GM21526 (cell line): ENCODE measurements around the gene CASZ1.

Experiments used
- ATAC-seq: cut with Tn5 transposase; IDR thresholded peaks from one replicate; pipeline ENCODE4 v1.9.1; 2021; ENCODE audit warnings: moderate library complexity; ENCODE audit not compliant: unreplicated experiment, low FRiP score

CASZ1 gene

DNA sequence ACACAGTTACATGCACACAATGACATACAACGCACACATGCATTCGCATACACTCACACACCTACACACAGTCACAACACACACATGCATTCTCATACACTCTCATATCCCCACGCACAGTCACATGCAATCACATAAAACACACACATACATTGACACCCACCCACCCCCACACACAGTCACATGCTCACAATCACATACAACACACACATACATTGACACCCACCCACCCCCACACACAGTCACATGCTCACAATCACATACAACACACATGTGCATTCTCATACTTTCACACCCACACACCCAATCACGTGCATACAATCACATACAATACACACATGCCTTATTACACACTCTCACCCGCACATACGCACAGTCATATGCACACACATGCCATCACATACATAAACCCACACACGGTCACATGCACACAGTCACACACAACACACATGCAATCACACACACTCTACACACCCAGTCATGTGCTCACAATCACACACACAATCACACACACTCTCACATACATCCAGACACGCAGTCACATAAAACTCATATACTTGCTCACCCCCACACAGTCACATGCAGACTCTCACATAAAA is 134.3 kb downstream of the CASZ1 start:
- ATAC-seq, result no peak

DNA sequence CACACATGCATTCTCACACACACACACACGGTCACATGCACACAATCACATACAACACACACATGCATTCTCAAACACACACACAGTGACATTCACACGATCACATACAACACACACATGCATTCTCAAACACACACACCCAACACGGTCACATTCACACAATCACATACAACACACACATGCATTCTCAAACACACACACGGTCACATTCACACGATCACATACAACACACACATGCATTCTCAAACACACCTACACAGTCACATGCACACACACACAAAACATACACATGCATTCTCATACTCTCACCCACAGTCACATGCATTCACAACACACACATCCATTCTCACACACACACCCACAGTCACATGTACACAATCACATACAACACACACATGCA is 135.0 kb downstream of the CASZ1 start:
- ATAC-seq, result no peak

DNA sequence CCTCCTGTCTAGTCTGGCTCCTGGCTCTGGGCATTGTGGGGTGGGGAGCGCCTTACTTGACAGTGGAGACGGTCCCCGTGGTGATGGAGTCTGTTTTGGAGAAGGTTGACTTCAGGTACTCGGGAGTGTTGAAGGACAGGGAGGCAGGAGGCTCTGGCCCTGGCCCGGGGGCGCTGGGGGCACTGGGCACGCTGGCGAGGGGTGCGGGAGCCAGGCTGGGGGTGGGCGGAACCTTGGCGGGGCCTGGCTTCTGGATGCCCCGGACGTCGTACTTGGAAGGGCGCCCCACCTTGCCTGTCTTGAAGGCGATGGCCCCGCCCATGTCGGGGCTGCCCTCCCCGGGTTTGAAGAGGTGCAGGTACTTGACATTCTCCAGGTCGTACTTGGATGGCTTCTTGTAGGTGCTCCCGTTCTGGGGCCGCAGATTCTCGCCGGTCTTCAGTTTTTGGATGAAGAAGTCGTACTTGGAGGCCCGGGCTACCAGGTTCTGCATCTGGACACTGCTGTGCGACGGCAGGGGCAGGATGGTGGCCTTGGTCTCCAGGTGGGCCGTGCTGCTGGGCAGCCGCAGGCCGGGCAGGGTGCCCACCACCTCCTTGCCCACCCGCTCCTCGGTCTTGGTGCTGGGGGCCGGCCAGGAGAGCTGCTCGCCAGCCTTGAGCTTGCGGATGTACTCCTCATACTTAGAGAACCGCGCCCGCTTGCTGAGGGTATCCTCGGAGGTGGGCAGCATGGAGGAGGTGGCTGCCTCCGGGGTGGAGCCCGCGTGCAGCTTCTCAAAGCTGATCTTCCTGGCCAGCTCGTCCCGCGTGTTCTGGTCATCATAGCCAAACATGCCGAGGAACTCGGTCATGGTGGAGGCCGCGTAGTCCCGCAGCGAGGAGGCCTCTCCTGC is 136.6 kb downstream of the CASZ1 start:
- ATAC-seq, result no peak

DNA sequence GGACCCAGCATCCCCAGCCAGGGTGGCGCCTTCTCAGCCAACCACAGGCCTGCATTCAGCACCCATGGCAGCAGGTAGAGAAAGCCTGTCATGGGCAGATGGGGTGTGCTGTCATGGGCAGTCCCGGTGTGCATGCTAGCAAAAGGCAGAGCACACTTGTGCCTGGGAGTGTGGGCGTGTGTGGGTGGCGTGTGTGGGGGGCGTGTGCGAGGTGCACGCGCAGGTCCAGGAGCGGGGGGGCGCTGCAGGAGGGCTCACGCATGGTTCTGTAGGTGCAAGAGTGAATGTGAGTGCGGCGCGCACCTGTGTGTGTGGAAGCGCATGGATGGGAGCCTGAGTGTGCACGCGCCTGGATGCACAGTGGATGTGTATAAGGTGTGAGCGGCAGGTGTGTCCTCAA is 137.2 kb downstream of the CASZ1 start:
- no peak for ATAC-seq

DNA sequence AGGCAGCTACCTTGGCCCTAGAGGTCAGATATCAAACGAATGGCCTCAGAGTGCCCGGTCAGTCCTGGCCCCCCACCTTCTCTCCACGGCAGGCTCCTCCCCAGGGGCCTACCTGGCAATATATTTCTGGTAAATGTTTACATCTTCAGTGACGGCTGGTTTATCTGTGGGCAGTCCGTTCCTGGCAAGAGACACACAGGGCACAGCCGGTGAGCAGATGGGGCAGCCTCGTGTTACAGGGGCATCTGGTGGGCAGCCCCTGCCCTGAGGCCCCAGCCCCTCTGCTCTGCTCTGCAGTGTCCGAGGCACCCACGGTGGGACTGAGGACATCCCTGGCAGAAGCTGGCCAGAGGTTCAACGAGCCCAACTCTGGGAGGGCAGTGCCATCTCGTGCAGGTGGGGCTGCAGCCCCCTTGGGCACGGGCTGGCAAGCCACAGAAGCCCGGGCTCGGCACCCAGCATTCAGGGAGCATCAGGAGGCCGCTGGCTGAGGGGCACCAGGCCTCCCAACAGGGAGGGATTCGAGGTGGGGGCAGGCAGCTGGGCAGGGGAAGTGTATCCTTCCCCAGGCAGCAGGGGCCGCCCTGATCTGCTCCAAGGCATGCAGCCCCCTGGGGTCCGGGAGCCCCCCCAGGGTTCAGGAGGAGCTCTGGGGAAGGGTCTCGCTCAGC is 137.9 kb downstream of the CASZ1 start:
- ATAC-seq, result no peak

DNA sequence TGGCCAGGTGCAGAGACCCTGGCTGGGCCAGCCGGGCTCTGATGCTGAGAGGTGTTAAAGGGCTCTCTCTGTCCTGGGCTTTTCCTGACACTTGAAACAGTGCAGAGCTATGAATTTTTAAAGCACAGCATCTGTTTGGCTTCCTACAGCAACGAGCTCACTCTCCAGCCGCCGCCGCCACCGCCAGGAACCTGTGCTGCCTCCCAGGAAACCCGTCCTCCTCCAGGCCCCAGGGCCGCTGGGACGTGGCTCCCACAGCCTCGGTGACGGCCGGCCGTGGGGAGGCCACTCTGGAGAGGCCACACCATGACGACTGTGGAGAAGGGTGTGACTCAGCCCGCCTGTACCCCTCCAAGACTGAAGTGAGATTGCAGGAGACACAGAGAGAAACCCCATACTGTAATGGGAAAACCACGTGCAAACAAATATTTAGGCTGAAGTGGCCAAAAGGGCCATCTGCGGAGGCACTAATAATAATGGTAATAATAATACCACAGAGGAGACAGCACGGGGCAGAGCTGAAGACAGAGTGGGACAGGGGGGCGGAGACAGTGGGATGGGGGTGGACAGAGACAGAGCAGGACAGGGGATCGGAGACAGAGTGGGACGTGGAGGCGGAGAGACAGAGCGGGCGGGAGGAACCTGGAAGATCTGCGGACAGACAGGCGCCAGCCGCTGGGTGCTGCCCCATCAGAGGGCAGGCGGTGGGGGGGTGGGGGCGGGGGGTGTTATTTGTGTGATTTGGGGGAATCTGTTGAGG is 139.2 kb downstream of the CASZ1 start:
- no peak for ATAC-seq

DNA sequence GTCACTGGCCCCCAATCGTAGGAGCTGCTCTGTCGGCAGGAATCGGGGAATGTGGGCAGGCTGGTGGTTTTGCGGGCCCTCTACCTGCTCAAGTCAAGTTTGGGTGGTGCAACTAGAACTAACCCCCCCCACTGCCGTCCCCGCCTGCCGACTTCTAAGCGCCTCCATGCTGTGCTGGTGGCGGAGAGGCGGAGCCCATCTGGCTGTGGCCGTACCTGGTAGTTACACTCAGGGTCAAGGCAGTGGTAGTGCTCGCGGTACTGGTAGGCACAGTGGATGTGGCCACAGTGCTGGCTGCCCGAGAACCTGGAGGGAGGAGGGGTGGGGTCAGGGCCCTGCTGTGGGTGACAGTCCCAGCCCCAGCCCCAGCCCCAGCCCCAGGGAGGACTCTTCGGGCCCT is 140.0 kb downstream of the CASZ1 start:
- ATAC-seq, result no peak

DNA sequence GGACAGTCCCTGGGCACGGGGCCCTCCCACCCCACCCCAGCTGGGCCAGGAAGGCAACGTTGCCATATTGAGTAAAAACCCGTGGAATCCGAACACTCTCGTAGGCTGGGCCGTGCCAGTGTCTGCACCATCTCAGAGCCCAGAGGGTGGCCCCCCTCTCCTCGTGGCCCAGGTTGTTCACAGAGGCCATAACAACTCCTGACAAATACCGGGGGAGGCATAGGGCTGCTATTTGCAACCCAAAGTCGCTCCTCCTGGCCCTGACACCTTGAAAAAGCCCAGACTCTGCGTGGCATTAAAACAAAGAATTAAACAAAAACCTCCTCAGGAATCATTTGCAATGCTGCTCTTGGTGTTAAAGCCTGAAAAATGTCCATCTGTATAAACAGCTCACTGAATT is 141.4 kb downstream of the CASZ1 start:
- ATAC-seq, result no peak

DNA sequence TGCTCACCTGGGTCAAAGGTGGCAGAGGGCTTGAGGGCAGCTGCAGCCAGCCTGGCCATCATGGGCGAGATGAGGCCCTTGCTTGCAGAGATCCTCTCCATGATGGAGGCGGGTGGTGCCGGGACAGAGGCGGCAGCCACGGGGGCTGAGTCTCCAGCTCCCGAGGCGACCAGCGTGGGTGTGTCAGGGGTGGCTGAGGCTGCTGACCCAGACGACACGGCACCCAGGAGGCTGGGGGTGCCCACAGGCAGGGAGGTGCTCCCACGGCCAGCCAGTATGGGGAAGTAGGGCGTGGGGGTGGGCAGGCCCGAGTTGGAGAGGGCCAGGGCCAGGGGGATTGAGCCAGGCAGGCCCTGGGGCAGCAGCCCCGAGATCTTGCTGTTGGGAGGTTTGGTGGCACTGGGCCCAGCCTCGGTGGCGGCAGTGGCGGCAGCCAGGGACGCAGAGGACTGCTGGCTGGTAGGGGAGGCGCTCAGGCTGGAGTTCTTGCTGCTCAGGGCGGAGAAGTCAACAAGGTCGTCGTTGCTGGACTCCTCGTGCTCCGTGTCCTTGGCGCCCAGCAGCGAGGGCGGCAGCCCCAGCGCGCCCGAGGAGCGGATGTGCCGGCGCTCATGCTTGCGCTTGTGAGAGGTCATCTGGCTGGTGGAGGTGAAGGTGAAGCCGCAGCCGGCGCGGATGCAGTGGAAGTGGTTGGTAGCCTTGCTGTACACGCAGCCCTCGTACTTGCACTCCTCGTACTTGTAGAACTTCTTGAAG is 142.9 kb downstream of the CASZ1 start:
- ATAC-seq, result no peak

DNA sequence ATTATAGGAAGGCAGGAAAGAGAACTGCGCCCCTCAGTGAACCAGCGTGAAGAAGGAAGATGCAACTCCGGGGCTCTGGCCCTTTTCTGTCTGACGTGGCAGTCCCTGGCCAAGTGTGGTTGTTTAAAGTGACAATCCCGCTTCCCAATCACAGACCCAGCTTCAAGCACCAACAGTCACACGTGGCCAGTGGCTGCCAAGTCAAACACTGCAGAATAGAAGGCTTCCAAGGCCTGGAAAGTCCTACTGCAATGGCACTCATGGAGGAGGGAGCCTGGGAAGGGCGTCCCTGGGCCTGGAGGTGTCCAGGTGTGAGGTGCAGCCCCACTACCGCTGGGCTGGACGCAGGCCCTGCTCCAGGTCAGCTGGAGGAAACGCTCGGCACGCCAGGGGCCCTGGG is 143.8 kb downstream of the CASZ1 start:
- no peak for ATAC-seq

DNA sequence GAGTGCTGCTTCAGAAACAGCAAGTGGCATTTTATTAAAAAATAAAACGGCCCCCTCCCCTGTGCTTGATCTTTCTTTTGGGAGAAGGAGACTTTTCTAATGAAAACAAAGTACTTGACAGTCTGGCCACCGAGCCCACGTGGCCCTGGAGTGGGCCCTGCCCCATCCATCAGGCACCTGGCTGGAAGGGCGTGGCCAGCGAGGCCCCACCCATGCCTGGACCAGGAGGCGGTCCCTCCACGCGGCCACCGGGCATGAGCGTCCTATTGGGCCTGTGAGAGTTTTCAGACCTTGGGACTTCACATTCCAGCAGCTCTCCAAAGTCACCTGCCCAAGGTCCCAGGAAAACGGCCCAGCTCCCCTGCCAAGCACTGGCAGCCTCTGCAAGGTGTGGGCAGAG is 144.7 kb downstream of the CASZ1 start:
- ATAC-seq, result no peak

DNA sequence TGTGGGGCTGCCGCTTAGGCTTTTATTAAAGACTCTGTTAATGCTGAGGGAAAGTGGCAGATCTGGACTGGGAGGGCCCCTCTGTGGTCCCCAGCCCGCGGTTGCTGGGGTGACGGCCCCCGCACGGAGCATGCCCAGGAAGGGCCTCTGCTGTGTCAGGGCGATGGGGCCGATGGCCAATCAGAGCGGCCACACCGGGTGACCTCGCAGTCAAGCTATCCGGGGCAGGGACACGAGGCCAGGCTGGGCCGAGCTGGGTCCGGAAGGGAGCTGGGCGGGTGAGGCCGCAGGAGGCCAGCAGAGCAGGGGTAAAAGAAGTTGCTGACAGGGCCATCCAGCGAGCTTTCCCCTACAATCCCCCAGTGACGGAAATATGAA is 145.1 kb downstream of the CASZ1 start:
- ATAC-seq, result no peak

DNA sequence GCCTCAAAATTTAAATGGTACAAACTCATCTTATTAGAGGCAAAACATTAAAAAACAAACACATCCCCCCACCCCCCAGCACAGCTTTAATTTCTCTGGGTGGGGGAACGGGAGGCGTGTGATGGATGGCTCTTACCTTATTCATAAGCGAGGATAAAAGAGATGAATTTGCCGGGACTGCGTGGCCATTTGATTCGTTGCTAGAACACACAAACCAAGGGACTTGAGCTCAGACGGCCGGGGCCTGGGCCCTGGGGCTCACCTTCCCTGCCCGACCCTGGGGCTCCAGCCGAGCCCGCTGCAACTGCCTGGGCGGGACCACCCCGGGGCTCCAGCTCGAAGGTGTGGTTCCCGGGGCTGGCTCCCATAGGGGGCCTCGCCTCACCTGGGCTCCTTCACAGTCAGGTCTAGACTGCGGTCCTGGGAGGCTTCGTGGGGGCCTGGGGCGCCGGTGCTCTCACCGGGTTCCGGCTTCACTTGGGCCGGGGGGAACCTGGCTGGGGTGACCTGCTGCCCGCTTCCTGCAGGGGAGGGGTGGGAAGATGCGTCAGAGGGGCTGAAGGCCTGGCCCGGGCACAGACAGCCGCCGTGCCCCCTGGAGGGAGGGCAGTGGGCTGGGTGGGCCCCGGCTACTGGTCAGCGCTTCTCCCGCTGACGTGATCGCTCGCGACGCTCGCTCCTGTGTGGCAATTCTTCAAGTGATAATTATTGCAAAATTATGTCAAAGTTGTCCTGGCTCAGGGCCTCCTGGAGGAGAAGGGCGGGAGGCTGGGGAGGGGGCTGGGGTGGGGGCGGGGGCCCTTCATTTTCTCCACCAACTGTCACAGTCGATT is 145.7 kb downstream of the CASZ1 start:
- no peak for ATAC-seq

DNA sequence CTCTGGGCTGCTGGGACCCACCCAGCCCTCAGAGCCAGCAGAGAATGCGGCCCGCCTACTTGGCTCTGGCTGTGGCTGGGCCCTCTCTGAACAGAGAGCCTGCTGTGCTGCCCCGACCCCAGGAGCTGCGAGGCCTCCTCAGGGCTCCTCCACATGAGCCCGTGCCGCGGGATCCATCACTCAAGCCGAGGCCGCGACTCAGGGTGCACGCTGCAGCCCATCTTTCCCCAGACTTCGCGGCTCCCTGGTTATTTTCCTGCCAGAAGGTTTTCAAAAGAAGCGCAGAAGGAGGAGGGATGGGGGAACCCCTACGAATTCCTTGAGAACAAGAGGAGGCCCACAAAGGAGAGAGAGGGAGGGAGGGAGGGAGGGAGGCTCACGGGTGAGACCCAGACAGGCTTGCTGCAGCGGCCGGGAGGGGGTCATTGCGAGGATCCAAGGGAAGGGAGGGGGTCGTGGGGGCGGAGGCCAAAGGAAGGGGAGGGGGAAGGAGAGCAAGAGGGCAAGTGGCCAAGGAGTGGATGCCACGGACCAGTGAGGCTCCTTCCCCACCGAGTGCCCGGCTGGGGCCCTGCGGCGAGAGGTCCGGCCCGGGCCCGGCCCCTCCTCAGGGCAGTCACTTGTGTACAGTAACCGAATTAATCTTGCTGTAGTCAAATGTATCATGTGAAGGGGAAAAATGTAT is 146.8 kb downstream of the CASZ1 start:
- ATAC-seq, result no peak

DNA sequence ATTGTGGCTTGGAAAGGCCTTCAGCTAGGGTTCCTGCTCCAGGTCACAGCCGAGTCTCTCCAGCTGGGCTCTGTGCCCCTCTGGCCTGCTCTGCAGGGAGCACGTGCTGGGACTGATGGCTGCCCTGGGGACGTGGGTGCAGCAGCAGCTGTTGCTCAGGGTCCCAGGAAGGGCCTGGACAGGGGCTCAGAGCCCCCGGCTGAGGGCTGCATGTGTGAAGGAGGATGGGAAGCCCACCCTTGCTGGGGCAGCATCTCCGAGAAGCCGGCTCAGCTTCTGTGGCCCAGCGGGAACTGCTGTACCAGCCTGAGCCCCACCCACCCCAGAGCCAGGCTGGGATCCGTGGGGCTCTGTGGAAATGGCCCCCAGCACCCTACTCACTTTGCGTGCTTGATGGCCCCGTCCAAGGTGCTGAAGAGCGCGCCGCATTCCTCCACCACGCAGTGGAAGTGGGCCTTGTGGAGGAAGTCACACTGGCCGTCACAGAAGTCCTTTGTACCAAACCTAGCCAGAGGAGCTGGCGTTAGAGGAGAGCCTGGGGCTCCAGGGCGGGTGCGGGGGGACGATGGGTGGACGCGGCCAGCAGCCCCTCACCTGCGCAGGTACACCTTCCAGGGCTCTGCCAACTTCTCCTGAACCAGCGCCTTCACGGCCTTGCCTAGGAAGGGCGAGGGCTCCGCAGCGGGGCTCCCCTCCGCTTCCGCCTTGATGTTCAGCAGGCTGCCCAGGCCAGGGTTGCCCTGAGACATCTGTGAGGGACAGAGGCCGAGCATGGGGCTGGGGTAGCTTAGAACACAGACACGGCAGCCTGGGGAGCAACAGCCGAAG is 147.5 kb downstream of the CASZ1 start:
- ATAC-seq, result no peak

DNA sequence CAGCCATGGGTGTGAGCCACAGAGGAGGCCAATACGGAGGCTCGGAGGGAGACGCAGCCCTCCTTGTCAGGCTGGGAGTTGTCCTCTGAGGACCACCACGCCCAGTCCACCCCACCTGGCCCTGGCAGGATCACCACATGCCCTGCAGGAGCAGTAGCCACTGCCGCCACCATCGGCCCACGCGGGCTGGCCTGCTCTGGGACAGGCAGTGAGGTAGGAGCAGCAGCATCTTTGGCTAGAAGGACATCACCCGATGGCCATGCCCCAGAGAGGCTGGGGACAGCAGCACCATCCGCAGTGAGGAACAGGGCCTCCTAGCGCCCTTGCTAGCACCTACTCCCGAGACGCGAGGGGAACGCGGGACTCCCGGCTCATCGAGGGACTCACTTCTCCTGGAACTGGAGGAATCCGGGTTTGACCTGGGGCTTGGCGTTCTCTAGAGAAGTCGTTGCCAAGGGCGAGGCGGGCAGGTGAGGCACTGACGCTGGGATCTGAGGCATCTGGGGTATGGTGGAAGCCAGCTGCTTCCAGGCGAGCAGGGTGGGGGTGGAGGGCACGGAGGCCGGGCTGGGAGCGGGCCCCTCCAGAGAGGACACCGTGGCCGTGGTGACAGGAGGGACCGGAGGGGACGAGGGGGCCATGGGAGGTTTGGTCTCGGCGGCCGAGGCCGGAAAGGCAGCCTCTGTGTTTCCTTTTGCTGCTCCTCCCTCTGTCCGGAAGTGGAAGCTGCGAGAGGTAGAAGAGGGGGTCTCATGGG is 148.9 kb downstream of the CASZ1 start:
- ATAC-seq, result no peak

DNA sequence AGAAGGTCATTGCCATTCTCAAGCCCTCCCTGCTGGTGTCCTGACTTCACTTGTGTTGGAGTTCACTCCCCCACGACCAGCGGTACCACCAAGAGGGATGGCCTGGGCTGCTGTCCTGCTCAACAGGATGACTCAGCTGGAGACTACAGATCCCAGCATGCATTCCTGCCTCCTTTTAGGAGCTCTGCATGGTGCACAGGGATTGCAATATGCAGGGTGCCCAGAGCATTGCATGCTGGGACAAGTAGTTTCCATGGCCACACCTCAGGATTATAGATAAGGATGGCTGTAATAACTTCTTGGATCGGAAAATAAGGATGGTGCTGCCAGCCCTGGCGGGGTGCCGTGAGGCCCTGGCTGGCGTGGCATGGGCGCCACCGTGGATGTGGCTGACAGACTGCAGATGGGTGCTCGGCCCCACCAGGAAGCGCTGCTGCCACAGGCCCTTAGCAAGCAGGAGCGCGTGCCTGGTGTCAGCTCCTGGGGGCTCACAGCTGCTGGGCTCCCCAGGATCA is 150.0 kb downstream of the CASZ1 start:
- no peak for ATAC-seq
